SJSA1 (cell line): ENCODE measurements around the gene FOXJ1. TPM values are rescaled to one million over a fixed set of nuclear protein-coding genes. Genes with fewer than 3 reads are reported as not detected.

Experiments used
- DNase-seq, 2 experiments: peaks; one replicate each; pipeline ENCODE4 v3.0.0-alpha.2; 2015 to 2020; ENCODE audit warnings: low spot score in 2 of 2, low read depth in 1 of 2
- H3K27ac ChIP-seq: fragments of 250-450 bp; sonication (Bioruptor Pico); 2 replicates; pipeline ENCODE4 v1.5.1; 2020; ENCODE audit warnings: mild to moderate bottlenecking, moderate library complexity
- H3K27me3 ChIP-seq: fragments of 250-450 bp; sonication (Bioruptor Pico); replicated peaks from 2 replicates; pipeline ENCODE4 v1.5.1; 2020; ENCODE audit warnings: mild to moderate bottlenecking, moderate library complexity
- H3K36me3 ChIP-seq: fragments of 250-450 bp; sonication (Bioruptor Pico); 2 replicates; pipeline ENCODE4 v1.5.1; 2020; ENCODE audit warnings: mild to moderate bottlenecking
- H3K4me1 ChIP-seq: fragments of 250-450 bp; sonication (Bioruptor Pico); replicated peaks from 2 replicates; pipeline ENCODE4 v1.6.1; 2021; ENCODE audit warnings: mild to moderate bottlenecking
- H3K4me3 ChIP-seq: fragments of 250-450 bp; sonication (Bioruptor Pico); 2 replicates; pipeline ENCODE4 v1.5.1; 2020; ENCODE audit warnings: mild to moderate bottlenecking
- H3K9me3 ChIP-seq: fragments of 250-450 bp; sonication (Bioruptor Pico); replicated peaks from 2 replicates; pipeline ENCODE4 v1.5.1; 2020; ENCODE audit warnings: mild to moderate bottlenecking
- total RNA-seq: library from RNA; depleted of rRNA; stranded (reverse); fragments of >200 nt; shearing (Covaris generic); gene quantifications from 2 replicates; pipeline ENCODE4 v1.2.3, GENCODE V29; 2014

FOXJ1 gene
- total RNA-seq, 1 experiment from 2014 or later: not detected

- peaks cover 10% of the 10 kb centered on the region for H3K4me1 ChIP-seq
These were observed 1.6 kb upstream of the FOXJ1 start for GRCh38 chr17:76142585-76143041.

GRCh38 chr17:76142039-76142584 lies 1.1 kb upstream of the FOXJ1 start:
- H3K4me1 ChIP-seq: peaks cover 10% of the 10 kb centered on the region
- H3K27me3 ChIP-seq: no peaks in the 10 kb centered on the region
- H3K9me3 ChIP-seq: no peaks in the 10 kb centered on the region
- no peaks in the 10 kb centered on the region for H3K36me3 ChIP-seq
- H3K27ac ChIP-seq: no peak overlapping the region
- no peak overlapping the region for H3K4me3 ChIP-seq
- no peak for DNase-seq

More at GRCh38 chr17:76142585-76143041, 1.6 kb upstream of the FOXJ1 start:
- H3K27me3 ChIP-seq: no peaks in the 10 kb centered on the region
- H3K36me3 ChIP-seq: no peaks in the 10 kb centered on the region
- no peak for DNase-seq
- no peak overlapping the region for H3K27ac ChIP-seq
- H3K9me3 ChIP-seq: no peaks in the 10 kb centered on the region
- H3K4me3 ChIP-seq: no peak overlapping the region

- H3K4me3 ChIP-seq: peak overlapping the region; percentile 33
These were observed 309 bp downstream of the FOXJ1 start for GRCh38 chr17:76140661-76141211.

GRCh38 chr17:76139801-76140660 lies 1.0 kb downstream of the FOXJ1 start:
- no peaks in the 10 kb centered on the region for H3K27me3 ChIP-seq
- H3K9me3 ChIP-seq: no peaks in the 10 kb centered on the region
- H3K4me3 ChIP-seq: no peak overlapping the region
- H3K27ac ChIP-seq: no peak overlapping the region
- H3K36me3 ChIP-seq: no peaks in the 10 kb centered on the region
- DNase-seq: no peak
- H3K4me1 ChIP-seq: peaks cover 10% of the 10 kb centered on the region

More at GRCh38 chr17:76140661-76141211, 309 bp downstream of the FOXJ1 start:
- no peak for DNase-seq
- no peak overlapping the region for H3K27ac ChIP-seq
- H3K4me1 ChIP-seq: peaks cover 10% of the 10 kb centered on the region
- no peaks in the 10 kb centered on the region for H3K9me3 ChIP-seq
- H3K27me3 ChIP-seq: no peaks in the 10 kb centered on the region
- no peaks in the 10 kb centered on the region for H3K36me3 ChIP-seq

GRCh38 chr17:76138896-76139752 lies 1.9 kb downstream of the FOXJ1 start:
- Histone ChIP-seq H3K36me3 (no peaks in the 10 kb centered on the region), H3K4me1 (peaks cover 10% of the 10 kb centered on the region), H3K27me3 (no peaks in the 10 kb centered on the region), H3K27ac (no peak overlapping the region), H3K9me3 (no peaks in the 10 kb centered on the region), H3K4me3 (no peak overlapping the region)
- no peak for DNase-seq

GRCh38 chr17:76138234-76138895 lies 2.7 kb downstream of the FOXJ1 start:
- Histone ChIP-seq H3K4me1 (peaks cover 10% of the 10 kb centered on the region), H3K27me3 (no peaks in the 10 kb centered on the region), H3K4me3 (no peak overlapping the region), H3K9me3 (no peaks in the 10 kb centered on the region), H3K27ac (no peak overlapping the region), H3K36me3 (no peaks in the 10 kb centered on the region)
- no peak for DNase-seq

- H3K9me3 ChIP-seq: no peaks in the 10 kb centered on the region
- H3K27ac ChIP-seq: no peak overlapping the region
- H3K4me1 ChIP-seq: peaks cover 10% of the 10 kb centered on the region
- no peaks in the 10 kb centered on the region for H3K36me3 ChIP-seq
- H3K27me3 ChIP-seq: no peaks in the 10 kb centered on the region
- DNase-seq: no peak
- H3K4me3 ChIP-seq: no peak overlapping the region
These were observed 3.5 kb downstream of the FOXJ1 start for GRCh38 chr17:76137351-76138233.

GRCh38 chr17:76137001-76137350 lies 4.1 kb downstream of the FOXJ1 start:
- peaks cover 10% of the 10 kb centered on the region for H3K4me1 ChIP-seq
- H3K4me3 ChIP-seq: no peak overlapping the region
- no peak overlapping the region for H3K27ac ChIP-seq
- no peak for DNase-seq
- no peaks in the 10 kb centered on the region for H3K27me3 ChIP-seq
- no peaks in the 10 kb centered on the region for H3K9me3 ChIP-seq
- H3K36me3 ChIP-seq: no peaks in the 10 kb centered on the region

GRCh38 chr17:76136276-76137000 lies 4.6 kb downstream of the FOXJ1 start:
- H3K4me3 ChIP-seq: no peak overlapping the region
- H3K9me3 ChIP-seq: no peaks in the 10 kb centered on the region
- no peak for DNase-seq
- H3K36me3 ChIP-seq: no peaks in the 10 kb centered on the region
- H3K4me1 ChIP-seq: peaks cover 7% of the 10 kb centered on the region
- no peak overlapping the region for H3K27ac ChIP-seq
- no peaks in the 10 kb centered on the region for H3K27me3 ChIP-seq

- H3K27ac ChIP-seq: no peak overlapping the region
- no peak for DNase-seq
- peaks cover under 1% of the 10 kb centered on the region for H3K4me1 ChIP-seq
- no peaks in the 10 kb centered on the region for H3K27me3 ChIP-seq
- H3K9me3 ChIP-seq: no peaks in the 10 kb centered on the region
- H3K4me3 ChIP-seq: no peak overlapping the region
- no peaks in the 10 kb centered on the region for H3K36me3 ChIP-seq
These were observed 5.2 kb downstream of the FOXJ1 start for GRCh38 chr17:76135810-76136188.

- Histone ChIP-seq H3K4me1 (no peaks in the 10 kb centered on the region), H3K27me3 (no peaks in the 10 kb centered on the region), H3K9me3 (no peaks in the 10 kb centered on the region), H3K4me3 (no peak overlapping the region), H3K36me3 (no peaks in the 10 kb centered on the region), H3K27ac (no peak overlapping the region)
- no peak for DNase-seq
These were observed 5.9 kb downstream of the FOXJ1 start for GRCh38 chr17:76134911-76135809.
